NCI-H146 (cell line): ENCODE results near the gene INPP4B.

Experiments
- DNase-seq: peaks from one replicate; lab custom pipeline; 2025; lab: John Stamatoyannopoulos, UW

Gene INPP4B

DNA sequence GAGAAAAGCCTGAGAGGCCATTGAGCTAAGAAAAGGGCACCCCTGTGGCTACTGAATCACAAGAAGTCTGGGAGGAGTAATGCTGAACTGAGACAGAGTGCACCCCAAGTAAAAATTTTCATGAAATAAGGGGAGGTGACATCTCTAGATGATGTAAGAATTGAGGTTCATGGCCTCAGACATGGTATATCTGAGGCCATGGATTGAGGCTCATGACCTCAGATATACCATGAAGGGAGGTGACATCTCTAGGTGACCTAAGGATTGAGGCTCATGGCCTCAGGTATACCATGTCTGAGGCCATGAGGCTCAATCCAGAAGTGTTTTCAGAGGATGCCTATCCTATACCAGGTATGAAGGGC, 560.9 kb downstream of the INPP4B start:
- no peak for DNase-seq

DNA sequence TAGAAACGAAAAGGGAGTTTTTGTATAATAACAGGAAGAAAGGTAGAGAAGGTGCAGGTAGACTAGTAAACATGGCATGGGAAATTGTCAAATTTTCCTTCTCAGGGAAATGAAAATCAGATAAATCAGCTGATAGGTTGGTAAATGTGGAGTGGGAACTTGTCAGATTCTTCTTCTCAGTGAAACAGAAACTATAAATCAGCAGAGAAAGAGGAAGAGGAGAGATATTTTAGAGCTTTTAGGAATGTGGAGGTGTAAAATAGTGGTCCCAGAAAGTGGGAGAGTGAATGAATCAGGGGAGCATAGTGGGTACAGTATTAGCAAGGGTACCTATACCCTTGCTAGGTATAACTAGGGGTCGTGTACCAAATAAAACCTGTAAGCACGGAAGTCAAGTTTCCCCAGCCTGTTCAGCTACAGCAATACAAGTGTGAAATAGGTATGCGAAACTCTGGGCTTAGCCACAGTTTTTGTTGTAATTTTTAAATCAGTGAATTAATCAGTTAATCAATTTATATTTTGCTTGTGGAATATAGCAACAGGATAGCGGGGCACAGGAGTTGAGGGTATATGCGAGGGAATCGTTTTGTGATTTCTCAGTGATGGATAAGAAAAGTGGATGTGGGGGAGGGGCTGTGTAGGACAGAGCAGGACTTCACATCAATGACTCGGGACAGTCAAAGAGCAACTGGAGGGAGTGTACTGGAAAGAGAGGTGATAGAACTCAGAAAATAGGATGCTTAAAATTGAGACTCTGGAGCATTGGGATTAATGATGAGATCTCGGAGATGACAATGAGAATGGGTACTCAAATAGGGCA, 561.5 kb downstream of the INPP4B start:
- no peak for DNase-seq

DNA sequence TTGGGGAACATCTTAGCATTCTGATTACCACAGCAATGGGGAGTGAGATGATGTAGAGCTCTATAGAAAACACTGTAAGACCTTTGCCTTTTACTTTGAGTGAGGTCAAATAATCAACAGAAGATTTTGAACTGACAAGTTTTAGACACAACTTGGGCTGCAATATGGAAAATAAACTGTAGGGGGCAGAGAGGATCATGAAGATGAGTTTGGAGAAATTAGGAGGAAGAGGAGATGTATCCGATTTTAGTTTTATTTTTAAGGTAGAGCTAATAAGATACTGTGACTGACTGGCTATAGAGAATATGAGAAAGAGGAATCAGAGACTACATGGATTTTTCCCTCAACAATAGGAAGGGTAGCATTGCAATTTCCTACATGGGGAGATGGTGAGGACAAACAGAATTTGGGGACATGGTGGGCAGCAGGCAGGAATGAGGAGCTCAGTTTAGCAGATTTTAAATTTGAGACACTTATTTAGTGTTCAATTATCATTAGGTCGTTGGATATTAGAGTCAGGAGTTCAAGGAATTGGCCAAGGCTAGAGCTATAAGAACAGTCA, 563.1 kb downstream of the INPP4B start:
- DNase-seq, result no peak

DNA sequence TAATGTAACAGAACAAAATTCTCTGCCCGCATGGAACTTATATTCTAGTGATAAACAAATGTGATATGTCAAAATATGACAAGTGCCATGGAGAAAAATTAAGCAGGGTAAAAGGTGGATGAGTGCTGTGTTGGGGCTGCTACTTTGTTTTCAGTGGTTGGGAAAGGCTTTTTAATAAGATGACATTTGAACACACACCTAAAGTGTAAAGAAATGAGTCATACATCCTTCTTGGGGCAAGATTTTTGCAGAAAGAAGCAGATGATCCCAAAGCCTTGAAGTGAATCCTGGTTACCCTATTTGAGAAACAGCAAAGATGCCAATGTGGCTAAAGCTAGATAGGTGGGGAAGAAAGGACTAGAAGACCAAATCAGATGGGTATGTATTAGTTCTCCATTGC, 564.1 kb downstream of the INPP4B start:
- no peak for DNase-seq

DNA sequence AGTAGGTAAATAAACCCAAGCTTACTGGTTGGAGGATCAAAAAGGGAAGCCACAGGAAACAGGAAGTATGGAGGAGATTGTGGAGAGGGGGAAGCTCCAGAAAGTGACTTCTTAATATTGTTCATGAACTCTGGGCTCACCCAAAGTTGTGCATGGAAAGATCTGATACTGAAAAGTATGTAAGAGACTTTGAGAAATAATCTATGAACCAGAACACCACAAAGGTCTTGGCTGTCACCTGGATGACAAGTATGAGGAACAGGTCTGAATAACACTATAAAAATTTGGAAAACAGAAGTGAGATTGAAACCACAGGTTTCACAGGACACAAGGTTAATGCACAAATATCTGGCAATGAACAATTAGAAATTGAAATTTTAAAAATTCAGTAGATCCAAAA, 567.4 kb downstream of the INPP4B start:
- no peak for DNase-seq

DNA sequence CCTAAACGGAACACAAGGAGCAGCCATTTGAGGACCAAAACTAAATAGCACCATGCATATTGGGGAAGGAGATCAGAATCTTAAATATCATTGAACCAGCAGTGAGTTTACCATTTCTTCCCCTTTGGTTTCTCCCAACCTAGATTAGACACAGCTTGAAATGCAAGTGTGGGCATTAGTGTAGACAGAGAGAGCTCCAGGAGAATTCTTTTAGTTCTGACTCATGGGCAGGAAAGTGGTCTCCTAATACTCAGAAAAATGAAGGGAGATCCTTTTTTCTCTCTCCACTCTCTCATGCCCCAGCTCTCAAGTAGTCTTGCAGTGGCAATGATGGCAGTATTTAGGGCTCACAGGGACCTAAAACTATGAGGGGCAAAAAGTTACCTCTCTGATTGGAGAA, 567.9 kb downstream of the INPP4B start:
- no peak for DNase-seq

DNA sequence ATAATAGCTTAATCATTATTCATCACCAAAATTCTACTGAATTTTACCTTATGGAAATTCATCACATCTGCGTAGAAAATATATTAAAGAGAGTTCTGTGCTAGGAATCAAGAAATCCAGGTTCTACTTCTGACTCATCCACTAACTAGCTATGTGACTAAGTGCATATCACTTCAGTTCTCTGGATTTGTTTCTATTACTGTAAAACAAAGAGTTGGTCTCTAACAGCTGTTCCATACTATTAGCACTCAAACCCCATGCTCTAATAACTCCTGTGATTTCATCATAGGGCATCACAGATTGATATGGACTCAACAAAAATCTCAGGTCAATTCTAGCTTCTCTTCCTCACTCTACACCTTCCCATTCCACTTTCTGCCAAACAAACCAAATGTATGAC, 572.0 kb downstream of the INPP4B start:
- DNase-seq, result no peak

DNA sequence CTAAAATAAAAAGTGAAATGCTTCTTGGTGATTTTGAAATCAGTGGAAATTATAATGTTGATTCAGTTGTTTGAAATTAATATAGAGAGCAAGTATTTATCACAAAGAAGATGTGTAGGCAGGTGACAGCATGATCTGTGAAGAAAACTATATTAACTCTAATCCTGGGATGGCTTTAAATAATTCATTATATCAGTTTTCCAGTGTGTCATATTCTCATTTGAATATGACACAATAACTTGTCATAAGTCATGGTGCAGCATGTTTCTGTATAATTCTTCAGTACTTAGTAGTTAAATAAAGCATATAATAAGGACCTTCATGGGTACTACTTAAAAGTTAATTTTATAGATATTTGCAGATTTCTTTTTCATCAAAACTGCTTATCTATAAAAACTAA, 573.6 kb downstream of the INPP4B start:
- no peak for DNase-seq

DNA sequence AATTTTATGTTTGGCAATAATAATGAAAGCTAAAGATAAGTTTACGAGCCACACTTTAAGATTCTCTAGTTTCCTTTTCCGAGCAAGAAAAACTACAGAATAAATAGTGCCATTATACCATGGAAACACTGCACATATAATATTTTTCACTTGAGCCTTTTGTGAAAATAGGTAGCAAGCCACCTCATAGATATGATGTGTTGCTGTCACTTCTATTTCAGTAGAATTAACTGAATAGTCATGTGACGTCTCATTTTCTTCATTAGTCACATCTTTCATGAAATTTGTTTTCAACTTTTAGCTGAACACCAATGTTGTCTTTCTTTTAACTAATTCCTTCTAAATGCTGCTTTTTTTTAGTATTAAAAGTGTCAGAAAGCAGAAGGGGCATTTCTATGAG, 574.3 kb downstream of the INPP4B start:
- DNase-seq, result no peak

DNA sequence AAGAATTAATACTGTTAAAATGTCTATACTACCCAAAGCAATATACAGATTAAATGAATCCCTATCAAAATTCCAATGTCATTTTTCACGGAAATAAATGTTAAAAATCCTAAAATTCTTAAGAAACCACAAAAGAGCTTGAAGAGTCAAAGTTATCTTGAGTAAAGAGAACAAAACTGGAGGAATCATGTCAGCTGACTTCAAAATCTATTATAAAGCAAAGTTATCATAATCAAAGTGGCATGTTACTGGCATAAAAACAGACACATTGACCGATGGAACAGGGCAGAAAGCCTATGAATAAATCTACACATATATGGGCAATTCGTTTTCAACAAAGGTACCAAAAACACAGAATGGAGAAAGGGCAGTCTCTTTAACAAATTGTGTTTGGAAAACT, 579.0 kb downstream of the INPP4B start:
- no peak for DNase-seq

DNA sequence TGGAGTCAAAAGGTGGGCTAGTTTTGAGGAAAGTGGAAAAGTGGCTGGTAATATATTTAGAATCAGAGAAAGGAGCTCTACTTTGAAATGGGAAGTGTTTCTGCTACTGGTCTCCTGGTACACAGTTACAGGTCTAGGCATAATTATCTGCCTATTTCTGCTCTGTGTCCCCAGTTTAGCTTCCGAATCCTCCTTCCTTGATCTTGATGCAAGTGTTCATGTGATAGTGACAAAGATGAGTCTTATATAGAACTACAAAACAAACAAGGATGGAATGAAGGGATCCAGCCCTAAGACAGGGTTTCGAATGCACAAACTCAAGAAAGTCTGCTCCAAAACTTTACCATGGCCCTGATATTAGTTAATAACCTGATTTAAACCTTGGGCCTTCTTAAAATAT, 580.2 kb downstream of the INPP4B start:
- DNase-seq, result no peak

DNA sequence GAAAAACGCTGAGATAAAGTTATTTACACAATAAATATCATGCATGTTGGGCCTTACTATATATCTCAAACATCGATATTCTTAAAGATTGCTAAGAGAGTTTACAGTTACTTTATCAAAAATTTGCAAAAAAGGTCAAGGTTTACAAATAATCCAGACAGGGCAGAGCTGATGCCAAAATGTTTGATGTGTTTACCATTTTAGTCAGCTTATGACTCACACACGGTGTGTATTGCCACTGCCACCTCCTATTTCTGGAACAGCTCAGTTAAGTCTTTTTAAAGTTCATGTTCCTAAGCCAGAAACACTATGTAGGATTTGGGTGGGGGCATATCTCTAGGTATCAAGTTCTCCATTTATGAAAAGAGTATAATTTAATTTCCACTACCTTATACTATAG, 580.6 kb downstream of the INPP4B start:
- no peak for DNase-seq

DNA sequence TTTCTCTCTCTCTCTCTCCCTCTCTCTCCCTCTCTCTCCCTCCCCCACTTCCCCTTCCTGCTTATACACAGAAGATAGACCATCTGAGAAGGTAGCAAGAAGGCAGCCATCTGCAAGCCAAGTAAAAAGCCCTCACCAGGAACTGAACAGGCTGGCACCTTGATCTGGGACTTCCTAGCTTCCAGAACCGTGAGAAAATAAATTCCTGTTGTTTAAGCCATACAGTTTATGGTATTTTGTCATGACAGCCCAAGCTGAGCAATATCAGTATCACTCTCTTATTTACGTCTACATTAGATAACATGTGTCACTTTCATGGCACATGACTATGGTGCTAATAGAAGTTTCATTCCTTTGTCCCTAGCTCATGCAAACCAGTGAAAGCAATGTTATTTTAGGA, 581.1 kb downstream of the INPP4B start:
- DNase-seq, result no peak

DNA sequence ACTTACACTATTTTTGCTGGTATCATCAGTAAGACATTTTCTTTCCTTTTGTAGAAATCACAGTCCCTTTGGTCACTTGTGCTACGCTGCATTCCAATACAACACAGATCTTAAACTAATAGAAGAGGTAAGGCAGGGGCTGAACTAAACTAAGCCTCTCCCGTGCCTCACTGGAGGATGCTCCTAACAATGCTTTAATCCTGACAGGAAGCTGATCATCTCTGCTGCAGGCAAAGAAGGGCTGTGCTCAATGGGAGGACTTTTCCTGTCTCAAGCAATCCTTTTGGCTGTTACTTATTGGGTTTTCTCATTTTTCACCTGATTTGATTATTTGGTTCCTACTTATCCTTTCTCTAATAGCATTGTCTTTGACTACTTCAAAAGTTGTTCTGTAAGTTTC, 583.1 kb downstream of the INPP4B start:
- DNase-seq, result no peak

DNA sequence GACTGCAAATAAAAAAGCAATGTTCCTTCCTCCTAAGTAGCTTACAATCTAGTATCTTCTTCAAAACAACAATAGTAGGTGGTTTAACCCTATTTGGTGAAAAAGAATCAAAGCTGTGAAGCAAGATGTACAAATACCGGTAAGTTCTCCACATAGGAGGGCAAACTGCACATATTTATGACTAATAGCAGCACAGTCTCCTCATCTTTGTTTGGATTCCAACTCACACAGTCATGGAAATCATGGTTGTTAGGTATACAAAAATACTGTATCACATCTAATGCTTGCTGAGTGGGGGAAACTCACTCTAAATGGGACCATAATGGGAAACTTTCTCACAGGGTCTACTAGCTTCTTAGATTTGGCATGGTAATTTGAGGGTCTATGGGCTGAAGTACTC, 597.2 kb downstream of the INPP4B start:
- no peak for DNase-seq

DNA sequence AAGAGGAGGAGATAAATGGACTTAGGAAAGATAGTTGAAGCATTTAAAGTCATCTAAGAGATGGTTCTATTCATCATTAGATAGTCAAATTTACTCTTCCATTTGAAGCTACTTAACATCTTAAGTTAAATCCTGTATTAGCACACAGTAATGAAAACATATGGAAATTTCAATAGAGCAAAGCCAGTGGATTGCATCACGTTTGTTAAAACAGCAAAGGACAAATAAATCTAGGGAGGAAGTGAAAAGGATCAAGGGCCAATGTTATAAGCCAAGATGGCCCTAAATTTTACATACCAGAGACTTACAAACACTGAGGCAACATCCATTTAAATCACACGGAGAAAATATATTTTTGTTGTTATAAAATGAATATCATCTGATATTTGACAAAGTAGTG, 602.8 kb downstream of the INPP4B start:
- DNase-seq, result no peak

DNA sequence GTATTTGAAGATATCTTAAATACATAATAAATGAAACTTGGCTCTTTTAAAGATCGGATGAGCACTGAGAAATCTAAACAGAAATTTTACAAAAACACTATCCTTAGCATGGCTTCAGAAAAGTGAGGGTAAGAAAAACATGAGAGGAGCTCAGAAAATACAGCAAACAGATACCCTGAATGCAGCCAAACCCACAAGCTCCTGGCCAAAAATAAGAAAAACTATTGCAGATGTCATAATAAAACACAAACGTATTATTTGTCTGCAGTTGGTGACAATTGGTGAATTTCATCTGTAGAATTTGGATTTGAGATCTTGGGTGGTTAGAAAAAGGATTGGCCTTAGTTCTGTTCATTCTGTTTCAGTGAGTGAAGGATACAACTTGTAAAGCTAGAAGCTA, 603.9 kb downstream of the INPP4B start:
- no peak for DNase-seq

DNA sequence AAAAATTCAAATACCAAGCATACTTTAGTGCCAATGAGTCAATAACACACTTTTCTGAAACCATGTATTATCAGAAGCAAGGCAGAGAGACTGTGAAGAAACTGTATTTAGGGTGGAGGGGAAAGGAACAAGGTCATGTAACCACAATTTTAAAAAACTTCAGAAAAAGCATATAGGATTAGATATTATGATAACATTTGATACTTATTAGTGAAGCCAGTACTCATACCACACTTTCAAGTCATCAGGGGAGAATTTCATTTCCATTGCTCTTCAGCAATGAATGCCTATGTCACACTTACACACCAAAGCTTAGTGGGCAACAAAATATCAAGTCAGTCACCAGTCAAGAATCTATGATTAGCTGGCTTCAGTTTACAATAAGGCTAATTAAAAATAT, 607.5 kb downstream of the INPP4B start:
- DNase-seq, result no peak

DNA sequence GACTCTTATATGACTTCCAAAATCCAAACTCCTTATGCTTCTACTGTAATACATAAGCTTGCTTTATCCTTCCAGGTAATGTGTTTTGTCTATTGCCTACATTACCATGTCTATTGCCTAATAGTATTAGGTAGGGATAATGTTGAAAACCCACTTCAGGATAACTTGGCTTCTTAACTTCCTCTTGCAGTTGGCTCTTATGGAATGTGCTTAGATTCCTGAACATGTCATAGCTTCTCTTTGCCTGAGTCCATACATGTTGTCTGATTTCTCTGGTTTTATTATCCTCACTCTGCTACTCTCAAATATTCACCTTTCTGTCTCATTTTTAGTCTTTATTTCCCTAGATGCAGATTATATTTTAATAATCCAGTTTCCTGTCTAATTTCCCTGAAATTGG, 609.8 kb downstream of the INPP4B start:
- no peak for DNase-seq

DNA sequence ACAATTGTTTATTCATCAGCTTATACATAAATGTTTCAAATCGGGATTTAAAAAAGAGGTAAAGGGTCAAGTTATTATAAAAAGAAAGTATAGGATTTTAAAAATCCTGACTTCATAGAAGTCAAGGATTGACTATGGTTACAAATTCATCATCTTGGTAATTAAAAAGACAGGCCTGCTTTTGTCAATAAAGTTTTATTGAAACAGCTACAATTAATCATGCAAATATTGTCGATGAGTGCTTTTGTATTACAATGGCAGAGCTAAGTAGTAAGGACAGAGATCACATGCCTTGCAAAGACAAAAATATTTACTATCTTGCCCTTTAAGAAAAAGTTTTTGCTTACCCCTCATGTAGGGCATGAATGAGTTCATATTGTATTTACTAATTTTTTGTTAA, 614.3 kb downstream of the INPP4B start:
- DNase-seq, result no peak

DNA sequence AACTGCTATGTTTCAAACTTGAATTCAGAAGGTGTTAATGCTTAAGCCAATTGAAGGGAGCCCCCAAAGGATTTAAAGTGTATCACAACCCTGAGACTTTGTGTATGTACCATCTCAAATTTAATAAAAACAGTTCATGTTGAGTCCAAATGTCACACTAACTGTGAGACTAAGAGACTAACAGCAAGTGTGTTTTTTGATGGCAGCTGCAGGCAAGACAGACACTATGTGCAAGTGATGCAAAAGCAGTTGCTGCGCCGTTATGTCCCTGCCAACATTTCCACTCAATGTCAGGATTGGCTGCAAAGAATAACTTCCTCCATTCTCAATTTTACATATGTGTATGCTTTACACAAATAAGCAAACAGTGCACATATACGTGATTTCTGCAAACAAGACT, 615.1 kb downstream of the INPP4B start:
- no peak for DNase-seq

DNA sequence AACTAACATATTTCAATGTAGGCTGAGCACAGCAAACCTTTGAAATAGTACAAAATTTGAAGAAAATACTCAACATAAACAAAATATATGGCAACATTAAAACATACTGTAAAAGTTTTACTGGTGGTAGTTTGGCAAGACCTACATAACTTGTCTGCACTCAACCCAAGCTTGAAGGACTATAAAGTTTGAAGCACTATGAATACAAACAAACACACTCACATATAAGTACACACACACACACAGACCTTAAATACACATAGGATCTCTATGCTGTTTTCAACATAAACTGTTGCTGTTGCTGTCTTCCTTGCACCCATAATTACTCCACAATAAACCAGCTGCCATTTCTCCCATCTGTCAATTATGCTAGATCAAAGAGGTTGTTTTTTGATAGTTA, 620.1 kb downstream of the INPP4B start:
- no peak for DNase-seq

DNA sequence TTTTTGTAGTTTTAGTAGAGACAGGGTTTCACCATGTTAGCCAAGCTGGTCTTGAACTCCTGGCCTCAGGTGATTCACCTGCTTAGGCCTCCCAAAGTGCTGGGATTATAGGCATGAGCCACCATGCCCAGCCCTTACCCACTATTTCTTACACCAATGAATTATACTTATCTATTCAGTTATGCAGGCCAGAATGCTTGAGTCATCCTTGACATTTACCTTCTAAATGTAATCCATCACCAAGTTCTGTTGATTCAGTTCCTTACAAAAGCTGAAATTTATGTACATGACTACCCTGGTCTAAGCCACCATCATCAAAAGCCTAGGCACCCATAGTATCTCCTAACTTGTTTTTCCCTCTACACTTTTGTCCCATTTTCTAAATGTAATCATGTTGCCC, 624.0 kb downstream of the INPP4B start:
- DNase-seq, result no peak

DNA sequence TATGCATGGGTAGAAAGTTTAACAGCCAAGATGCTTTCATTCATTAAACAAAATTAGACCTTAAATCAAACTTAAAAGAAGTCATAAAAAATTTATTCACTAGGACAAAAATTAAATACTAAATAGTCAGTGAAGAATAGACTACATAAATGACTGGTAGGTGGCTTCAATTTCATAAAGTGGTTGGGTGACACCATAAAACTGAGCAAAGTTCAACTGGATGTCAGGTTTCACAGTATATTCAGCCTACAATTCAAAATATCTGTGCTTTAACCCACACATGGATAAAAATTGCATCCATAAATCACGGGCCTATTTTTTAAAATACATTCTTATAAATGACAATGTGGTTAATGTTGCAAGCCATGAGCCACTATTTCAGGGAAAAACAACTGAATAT, 627.4 kb downstream of the INPP4B start:
- DNase-seq, result no peak
